ENCODE measurements around the gene SLC6A18.
"Not testable (repeated sequence)": the region's sequence is repeated elsewhere in the genome, so short reads cannot be mapped to it uniquely, and the experiment has no call there.

The SLC6A18 gene

GRCh38 chr5:1254196-1254595, 29.0 kb downstream of the SLC6A18 start:
- DNase-seq (ENCODE audit: low spot score), result no peak

GRCh38 chr5:1255081-1255561, 29.9 kb downstream of the SLC6A18 start:
- DNase-seq (ENCODE audit: low spot score), result no peak

GRCh38 chr5:1256776-1257175, 31.6 kb downstream of the SLC6A18 start:
- DNase-seq (ENCODE audit: low spot score), result no peak

GRCh38 chr5:1257363-1257762, 32.2 kb downstream of the SLC6A18 start:
- no peak for DNase-seq (ENCODE audit: low spot score)

GRCh38 chr5:1257841-1258240, 32.7 kb downstream of the SLC6A18 start:
- no peak for DNase-seq (ENCODE audit: low spot score)

GRCh38 chr5:1259806-1260480, 34.8 kb downstream of the SLC6A18 start:
- DNase-seq (ENCODE audit: low spot score), result no peak

- no peak for DNase-seq (ENCODE audit: low spot score)
Observed at GRCh38 chr5:1261643-1262042, 36.5 kb downstream of the SLC6A18 start.

- no peak for DNase-seq (ENCODE audit: low spot score)
Observed at GRCh38 chr5:1262381-1262780, 37.2 kb downstream of the SLC6A18 start.

GRCh38 chr5:1264211-1264610, 39.0 kb downstream of the SLC6A18 start:
- DNase-seq (ENCODE audit: low spot score), result no peak

GRCh38 chr5:1265026-1265425, 39.8 kb downstream of the SLC6A18 start:
- no peak for DNase-seq (ENCODE audit: low spot score)

GRCh38 chr5:1265461-1266455, 40.6 kb downstream of the SLC6A18 start:
- no peak for DNase-seq (ENCODE audit: low spot score)

GRCh38 chr5:1266791-1267190, 41.6 kb downstream of the SLC6A18 start:
- DNase-seq (ENCODE audit: low spot score), result no peak

GRCh38 chr5:1267464-1267863, 42.3 kb downstream of the SLC6A18 start:
- DNase-seq (ENCODE audit: low spot score), result not testable (repeated sequence)

GRCh38 chr5:1268056-1268455, 42.9 kb downstream of the SLC6A18 start:
- DNase-seq (ENCODE audit: low spot score), result no peak

GRCh38 chr5:1268666-1269065, 43.5 kb downstream of the SLC6A18 start:
- no peak for DNase-seq (ENCODE audit: low spot score)

- no peak for DNase-seq (ENCODE audit: low spot score)
Observed at GRCh38 chr5:1270426-1270825, 45.2 kb downstream of the SLC6A18 start.

GRCh38 chr5:1270933-1271914, 46.0 kb downstream of the SLC6A18 start:
- DNase-seq (ENCODE audit: low spot score), result no peak

GRCh38 chr5:1272201-1272600, 47.0 kb downstream of the SLC6A18 start:
- no peak for DNase-seq (ENCODE audit: low spot score)

- DNase-seq (ENCODE audit: low spot score), result no peak
Observed at GRCh38 chr5:1273745-1274144, 48.6 kb downstream of the SLC6A18 start.

- no peak for DNase-seq (ENCODE audit: low spot score)
Observed at GRCh38 chr5:1274471-1274870, 49.3 kb downstream of the SLC6A18 start.
